K562 (cell line): ENCODE data around the gene KIAA0825. TPM values are rescaled to one million over a fixed set of nuclear protein-coding genes. Genes with fewer than 3 reads are reported as not detected.

ENCODE experiments used
- ATAC-seq: fragments of 200-7000 bp; cut with Tn5 transposase; 3 replicates; pipeline ENCODE4 v1.9.1; 2020; ENCODE audit warnings: moderate library complexity
- BruUV-seq: library from RNA; stranded (reverse); fragments of 400-500 nt; replicated peaks from 2 replicates; lab custom pipeline; 2021; lab: Mats Ljungman, UMichigan
- CTCF ChIA-PET: fragments of 300-600 bp; formaldehyde crosslinking; extraction: SDS; loops from one replicate; lab custom pipeline; 2021; ENCODE audit warnings: low intra/inter-chr PET ratio; lab: Yijun Ruan, JAX
- POLR2A ChIA-PET: fragments of 300-600, 350-650 bp; sonication (Branson Sonifier 250); formaldehyde crosslinking; extraction: SDS; loops from one replicate; lab custom pipeline; 2021; ENCODE audit warnings: antibody characterized with exemption, inconsistent platforms; lab: Yijun Ruan, JAX
- DNase-seq, 4 experiments: peaks; one replicate each; pipeline versions ENCODE4 v3.0.0 to v3.0.0-alpha.2; 2011 to 2018; ENCODE audit warnings: low spot score in 3 of 4, mixed read lengths in 3 of 4; ENCODE audit errors: extremely low read depth in 1 of 4
- FAIRE-seq: peaks from 2 replicates; lab custom pipeline; 2011; peaks lifted over from hg19 to GRCh38; lab: Jason Lieb, UNC
- H2AFZ ChIP-seq: 2 replicates; pipeline ENCODE4 v1.6.0; 2011; ENCODE audit warnings: low read depth, low read length, control low read depth, inconsistent platforms
- H3K27ac ChIP-seq: fragments of 200-600 bp; 3 replicates; pipeline ENCODE4 v1.8.0; 2011; ENCODE audit warnings: low read depth, mild to moderate bottlenecking, control low read depth, inconsistent platforms, low read length, moderate library complexity, mixed read lengths; ENCODE audit errors: extremely low read depth
- H3K27me3 ChIP-seq, 2 experiments: fragments of 300-600 bp in 1 of 2; 2 replicates in 1 of 2; 3 replicates in 1 of 2; pipeline versions ENCODE4 v1.6.0 to v1.8.0; 2011; ENCODE audit warnings: inconsistent platforms in 2 of 2, low read length in 2 of 2, mild to moderate bottlenecking in 1 of 2, mixed read lengths in 1 of 2, moderate library complexity in 1 of 2; ENCODE audit not compliant: control insufficient read depth in 2 of 2, insufficient read depth in 2 of 2
- H3K36me3 ChIP-seq: fragments of 300-600 bp; 3 replicates; pipeline ENCODE4 v1.8.0; 2011; ENCODE audit warnings: mild to moderate bottlenecking, low read length, inconsistent platforms; ENCODE audit not compliant: control insufficient read depth, insufficient read depth
- H3K4me1 ChIP-seq, 2 experiments: fragments of 200-600 bp in 1 of 2; replicated peaks in 1 of 2; 2 replicates in 1 of 2; 3 replicates in 1 of 2; pipeline versions ENCODE4 v1.5.1 to v1.8.0; 2011; ENCODE audit warnings: inconsistent platforms in 2 of 2, low read length in 2 of 2, mild to moderate bottlenecking in 1 of 2, mixed read lengths in 1 of 2, moderate library complexity in 1 of 2; ENCODE audit not compliant: control insufficient read depth in 2 of 2, insufficient read depth in 2 of 2
- H3K4me2 ChIP-seq: 2 replicates; pipeline ENCODE4 v1.6.1; 2011; ENCODE audit warnings: low read length, control low read depth, inconsistent platforms, mixed read lengths; ENCODE audit not compliant: insufficient read depth
- H3K4me3 ChIP-seq: fragments of 200-600 bp; sonication (generic), shearing (Covaris generic); 2 replicates; pipeline ENCODE4 v1.5.1; 2016; ENCODE audit warnings: control low read depth, inconsistent platforms
- H3K79me2 ChIP-seq: fragments of 200-600 bp; 3 replicates; pipeline ENCODE4 v1.8.0; 2011; ENCODE audit warnings: low read length, inconsistent platforms; ENCODE audit not compliant: control insufficient read depth, insufficient read depth
- H3K9ac ChIP-seq, 2 experiments: 2 replicates each; pipeline versions ENCODE4 v1.6.0 to v1.6.1; 2011; ENCODE audit warnings: low read depth in 2 of 2, low read length in 2 of 2, control low read depth in 1 of 2, inconsistent platforms in 1 of 2, mild to moderate bottlenecking in 1 of 2, mixed read lengths in 1 of 2; ENCODE audit not compliant: insufficient read depth in 1 of 2
- H3K9me1 ChIP-seq: one replicate; pipeline ENCODE4 v1.6.0; 2011; ENCODE audit warnings: inconsistent platforms, mild to moderate bottlenecking, low read length, moderate library complexity; ENCODE audit not compliant: control insufficient read depth, insufficient read depth
- H3K9me3 ChIP-seq: replicated peaks from 2 replicates; pipeline ENCODE4 v1.5.1; 2011; ENCODE audit warnings: low read depth, low read length, inconsistent platforms; ENCODE audit not compliant: control insufficient read depth, insufficient read depth
- H4K20me1 ChIP-seq: replicated peaks from 2 replicates; pipeline ENCODE4 v1.6.1; 2011; ENCODE audit warnings: low read length, inconsistent platforms, mixed read lengths; ENCODE audit not compliant: control insufficient read depth, insufficient read depth
- CLOCK ChIP-seq: fragments of 250-450 bp; sonication (Bioruptor Pico); IDR thresholded peaks from 2 replicates; pipeline ENCODE4 v1.4.0; 2020; ENCODE audit warnings: mild to moderate bottlenecking, moderate library complexity, borderline replicate concordance
- COPS2 ChIP-seq: fragments of 450-650 bp; conservative IDR thresholded peaks from 2 replicates; pipeline ENCODE4 v1.6.1; 2016; ENCODE audit warnings: mild to moderate bottlenecking, moderate library complexity
- EP300 ChIP-seq: IDR thresholded peaks from 2 replicates; pipeline ENCODE4 v1.6.1; 2012; ENCODE audit warnings: low read length, improper control_type of control experiment
- HES1 ChIP-seq: fragments of 450-650 bp; IDR thresholded peaks from 2 replicates; pipeline ENCODE4 v1.6.1; 2016; ENCODE audit warnings: low read depth, mild to moderate bottlenecking, moderate library complexity
- HMGXB4 ChIP-seq: sonication (generic); formaldehyde crosslinking; IDR thresholded peaks from 2 replicates; pipeline ENCODE4 v1.8.1; 2023; ENCODE audit warnings: mild to moderate bottlenecking, missing genetic modification reagents
- HNRNPLL ChIP-seq: fragments of 200-400 bp; formaldehyde crosslinking; IDR thresholded peaks from 2 replicates; pipeline ENCODE4 v1.6.1; 2017; ENCODE audit warnings: low read length, low read depth, mild to moderate bottlenecking; ENCODE audit not compliant: poor library complexity, severe bottlenecking
- IFI16 ChIP-seq: fragments of 250-450 bp; sonication (Bioruptor Pico); IDR thresholded peaks from 2 replicates; pipeline ENCODE4 v2.1.2; 2022; ENCODE audit warnings: mild to moderate bottlenecking, inconsistent platforms
- IRF2 ChIP-seq: sonication (generic); formaldehyde crosslinking; IDR thresholded peaks from 2 replicates; pipeline ENCODE4 v1.8.1; 2022; ENCODE audit warnings: mild to moderate bottlenecking, missing genetic modification reagents
- NFRKB ChIP-seq: fragments of 450-650 bp; IDR thresholded peaks from 2 replicates; pipeline ENCODE4 v1.6.1; 2016; ENCODE audit warnings: low read depth
- SRSF7 ChIP-seq: fragments of 200-400 bp; formaldehyde crosslinking; optimal IDR thresholded peaks from 2 replicates; pipeline ENCODE3; 2017; ENCODE audit warnings: mild to moderate bottlenecking, low read depth, low read length
- ZNF224 ChIP-seq: sonication (generic); formaldehyde crosslinking; IDR thresholded peaks from 2 replicates; pipeline ENCODE4 v1.8.0; 2022; ENCODE audit warnings: mild to moderate bottlenecking, missing genetic modification reagents
- ZNF354B ChIP-seq: fragments of 250-450 bp; sonication (Bioruptor Pico); IDR thresholded peaks from 2 replicates; pipeline ENCODE4 v1.4.0; 2020
- ZNF41 ChIP-seq: fragments of 250-450 bp; sonication (Bioruptor Pico); conservative IDR thresholded peaks from 2 replicates; pipeline ENCODE4 v1.4.0; 2020; ENCODE audit warnings: mild to moderate bottlenecking
- ZNF639 ChIP-seq, 2 experiments: fragments of 200-800 bp in 1 of 2; sonication (Bioruptor generic) in 1 of 2; sonication (generic) in 1 of 2; formaldehyde crosslinking in 1 of 2; IDR thresholded peaks in 1 of 2; conservative IDR thresholded peaks in 1 of 2; 2 replicates each; pipeline versions ENCODE4 v1.5.0 to v1.6.1; 2016 to 2020; ENCODE audit warnings: missing compliant biosample characterization in 1 of 2, missing genetic modification characterization in 1 of 2, missing genetic modification reagents in 1 of 2
- ZNF695 ChIP-seq: fragments of 450-650 bp; formaldehyde crosslinking; IDR thresholded peaks from 2 replicates; pipeline ENCODE4 v1.4.0; 2020; ENCODE audit warnings: mild to moderate bottlenecking, moderate library complexity
- ZNF696 ChIP-seq: fragments of 250-450 bp; sonication (Bioruptor Pico); conservative IDR thresholded peaks from 2 replicates; pipeline ENCODE4 v1.4.0; 2020; ENCODE audit warnings: mild to moderate bottlenecking, moderate library complexity
- WGBS: fragments of 100-300 bp; shearing (Covaris generic); methylation state at CpG from one replicate; pipeline ENCODE4 v1.1.6; 2016; ENCODE audit warnings: low coverage, mixed read lengths; ENCODE audit not compliant: insufficient coverage; ENCODE audit errors: missing lambda C conversion rate; 5-methylcytosine and 5-hydroxymethylcytosine counted together
- in situ Hi-C: fragments of 300-500 bp; cut with MboI; formaldehyde crosslinking; loops from 4 replicates; pipeline ENCODE4 v1.15.0; 2018; ENCODE audit warnings: inconsistent platforms, mixed read lengths
- intact Hi-C: fragments of 100-400 bp; cut with micrococcal nuclease; formaldehyde crosslinking; loops from 2 replicates; pipeline ENCODE4 v1.14.2; 2022
- polyA plus RNA-seq, 8 experiments: library from polyadenylated mRNA; depleted of rRNA in 4 of 8; stranded (reverse) in 5 of 8; unstranded in 3 of 8; fragments of >200 nt; fragmentation: Nextera tagmentation in 2 of 8; fragmentation: Illumina TruSeq in 1 of 8; extraction: Ambion mirVana in 2 of 8; extraction: Trizol in 1 of 8; gene quantifications; 2 replicates each; pipeline versions ENCODE4 v1.2.1 to v1.2.3, GENCODE V29; 2011 to 2014; ENCODE audit warnings: inconsistent platforms in 1 of 8, missing spikeins in 1 of 8
- total RNA-seq, 7 experiments: library from RNA; depleted of rRNA in 6 of 7; stranded (reverse); fragments of >200 nt in 6 of 7; fragmentation: Illumina TruSeq in 2 of 7; extraction: Trizol in 2 of 7; gene quantifications; 2 replicates each; pipeline versions ENCODE4 v1.2.1 to v1.2.3, GENCODE V29; 2011 to 2021; ENCODE audit warnings: low replicate concordance in 1 of 7

Gene KIAA0825
- total and polyA plus RNA-seq, 9 of the 15 experiments (the other 6 are each of a cell fraction or from before 2014, with no cell fraction given), result 0.05 to 0.36 (median 0.16) TPM; not detected in 1

- no peak overlapping the region for H3K9ac ChIP-seq
- no peak overlapping the region for H2AFZ ChIP-seq
- H3K4me1 ChIP-seq, result no peaks in the 10 kb centered on the region
- FAIRE-seq (no peak), ATAC-seq (no peak), DNase-seq (no peak)
- no peak overlapping the region for H3K27ac ChIP-seq
- H4K20me1 ChIP-seq, result no peaks in the 10 kb centered on the region
- no peak overlapping the region for H3K4me2 ChIP-seq
- WGBS, result 0% methylated on average over 1 of the region's 1 CpG
- ChIA-PET POLR2A (no interaction called here), CTCF (no interaction called here)
- BruUV-seq, result no TSS peak
- H3K4me3 ChIP-seq, result no peak overlapping the region
- H3K79me2 ChIP-seq, result no peaks in the 10 kb centered on the region
- H3K9me3 ChIP-seq, result no peaks in the 10 kb centered on the region
- in situ Hi-C loops (no loop called here), intact Hi-C loops (no loop called here)
- H3K36me3 ChIP-seq, result no peaks in the 10 kb centered on the region
- no peaks in the 10 kb centered on the region for H3K9me1 ChIP-seq
- H3K27me3 ChIP-seq, result no peaks in the 10 kb centered on the region
- TF ChIP-seq ZNF696 (CRISPR knock-in tag), result no peak
- TF ChIP-seq ZNF224, result no peak
- no peak for TF ChIP-seq IRF2 (CRISPR knock-in tag)
- no peak for TF ChIP-seq EP300
- no peak for TF ChIP-seq SRSF7
- TF ChIP-seq ZNF354B (CRISPR knock-in tag), result no peak
- no peak for TF ChIP-seq ZNF639 (CRISPR knock-in tag; conservative IDR thresholded peaks at IDR 0.05 in 1 of 2, IDR thresholded peaks at IDR 0.05 in 1 of 2)
- no peak for TF ChIP-seq ZNF41
- no peak for TF ChIP-seq NFRKB
- TF ChIP-seq ZNF695 (CRISPR knock-in tag), result no peak
- no peak for TF ChIP-seq HNRNPLL
- no peak for TF ChIP-seq HMGXB4 (CRISPR knock-in tag)
- no peak for TF ChIP-seq CLOCK
- TF ChIP-seq HES1, result no peak
- TF ChIP-seq COPS2, result no peak
- TF ChIP-seq IFI16 (CRISPR knock-in tag), result no peak
These were observed 373.5 kb downstream of the KIAA0825 start for GRCh38 chr5:94244921-94245320.
